GM12891 (cell line): ENCODE data around the gene TRIM37. TPM values are rescaled to one million over a fixed set of nuclear protein-coding genes. Genes with fewer than 3 reads are reported as not detected.

Experiments used
- DNase-seq: peaks from one replicate; pipeline ENCODE4 v3.0.0; 2011; ENCODE audit warnings: low spot score; ENCODE audit not compliant: insufficient read length
- FAIRE-seq: peaks from 2 replicates; lab custom pipeline; 2011; peaks lifted over from hg19 to GRCh38; lab: Jason Lieb, UNC
- PAX5 ChIP-seq: IDR thresholded peaks from 2 replicates; pipeline ENCODE4 v1.6.1; 2011; ENCODE audit warnings: low read length, moderate library complexity, mild to moderate bottlenecking; ENCODE audit not compliant: insufficient read depth, severe bottlenecking
- POLR2A ChIP-seq: IDR thresholded peaks from 2 replicates; pipeline ENCODE4 v1.6.1; 2011; ENCODE audit warnings: low read depth, low read length, control low read depth
- POLR2AphosphoS5 ChIP-seq: IDR thresholded peaks from 2 replicates; pipeline ENCODE4 v1.6.1; 2011; ENCODE audit warnings: low read depth, low read length, control low read depth
- POU2F2 ChIP-seq: IDR thresholded peaks from 2 replicates; pipeline ENCODE4 v1.6.1; 2011; ENCODE audit warnings: low read depth, mild to moderate bottlenecking, control low read depth, low read length, moderate library complexity
- SPI1 ChIP-seq: IDR thresholded peaks from 2 replicates; pipeline ENCODE4 v1.6.1; 2011; ENCODE audit warnings: low read depth, low read length, control low read depth
- TAF1 ChIP-seq: IDR thresholded peaks from 2 replicates; pipeline ENCODE4 v1.6.1; 2011; ENCODE audit warnings: low read depth, low read length, control low read depth
- polyA plus RNA-seq: library from polyadenylated mRNA; unstranded; fragments of >200 nt; gene quantifications from one replicate; pipeline ENCODE4 v1.2.1, GENCODE V29; 2012; ENCODE audit warnings: low read depth, missing spikeins, inconsistent platforms; ENCODE audit not compliant: missing spikeins

TRIM37 gene
- 7.6 TPM for polyA plus RNA-seq

GRCh38 chr17:59106463-59107305 lies at the start of gene TRIM37:
TRIM37 (minus strand) TSS chr17:59106880; CDS start chr17:59106461, 419 bp downstream.
- FAIRE-seq (peak; percentile 100), DNase-seq (peak; percentile 93)
- TF ChIP-seq PAX5 (peak; percentile 1), POLR2AphosphoS5 (peak; percentile 53), POU2F2 (peak; percentile 55; the same call in 1 of the 2 replicates), POLR2A (peak; percentile 66; the same call in 1 of the 2 replicates), TAF1 (peak; percentile 55; the same call in 1 of the 2 replicates), SPI1 (no peak)

DNA sequence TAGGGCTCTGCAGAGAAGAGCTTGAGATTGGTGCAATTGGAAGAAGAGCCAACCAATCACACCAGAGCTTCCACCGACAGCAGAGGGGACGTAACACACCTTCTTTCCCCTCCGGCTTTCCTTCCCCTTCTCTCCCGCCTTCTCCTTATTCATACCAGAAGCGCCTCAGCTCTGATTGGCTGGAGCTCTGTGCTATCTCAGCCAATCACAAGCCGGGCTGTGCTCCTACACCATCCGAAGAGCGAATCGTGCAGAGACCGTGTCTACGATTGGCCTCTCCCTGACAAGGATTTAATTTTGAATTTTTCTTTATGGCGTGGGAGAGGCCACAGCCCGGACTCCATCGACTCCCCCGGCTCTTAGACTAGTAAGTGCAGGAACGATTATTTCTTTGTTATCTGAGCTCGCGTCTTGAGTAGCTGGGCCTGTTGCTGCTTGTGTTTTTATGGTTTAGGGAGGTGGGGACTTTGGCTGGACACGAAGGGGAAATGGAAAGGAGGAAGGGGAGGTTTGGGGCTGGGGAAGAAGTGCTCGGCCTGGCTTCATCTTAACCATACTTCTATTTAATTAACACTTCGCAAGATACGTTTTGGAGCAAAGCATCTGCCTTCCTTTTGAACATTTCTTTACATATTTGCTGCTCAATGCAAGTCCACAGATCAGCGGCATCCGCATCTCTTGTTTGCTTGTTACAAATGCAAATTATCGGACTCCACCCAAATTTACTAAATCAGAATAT lies 48.9 kb upstream of the TRIM37 start, which contains the start of gene PRR11:
PRR11 (plus strand) TSS at position 308 of the 739 bp plus-strand sequence. CDS start 14,007 bp downstream, outside the sequence.
- DNase-seq (peak; percentile 53), FAIRE-seq (peak; percentile 5)
- peak; percentile 32; the same call in 1 of the 2 replicates for TF ChIP-seq TAF1
- no peak for TF ChIP-seq SPI1
- TF ChIP-seq POLR2AphosphoS5: no peak
- TF ChIP-seq PAX5: no peak

- DNase-seq (peak; percentile 50), FAIRE-seq (peak; percentile 99)
- TF ChIP-seq PAX5: no peak
- TF ChIP-seq POLR2A: no peak; the same call in 1 of the 2 replicates
- no peak for TF ChIP-seq SPI1
- no peak; the same call in 1 of the 2 replicates for TF ChIP-seq TAF1
- no peak; the same call in 1 of the 2 replicates for TF ChIP-seq POLR2AphosphoS5
- TF ChIP-seq POU2F2: no peak
Measured at GRCh38 chr17:59154721-59155438, 48.2 kb upstream of the TRIM37 start, which contains the start of gene SKA2. SKA2 (minus strand) TSS chr17:59155186; CDS start chr17:59155163, 23 bp downstream.

DNA sequence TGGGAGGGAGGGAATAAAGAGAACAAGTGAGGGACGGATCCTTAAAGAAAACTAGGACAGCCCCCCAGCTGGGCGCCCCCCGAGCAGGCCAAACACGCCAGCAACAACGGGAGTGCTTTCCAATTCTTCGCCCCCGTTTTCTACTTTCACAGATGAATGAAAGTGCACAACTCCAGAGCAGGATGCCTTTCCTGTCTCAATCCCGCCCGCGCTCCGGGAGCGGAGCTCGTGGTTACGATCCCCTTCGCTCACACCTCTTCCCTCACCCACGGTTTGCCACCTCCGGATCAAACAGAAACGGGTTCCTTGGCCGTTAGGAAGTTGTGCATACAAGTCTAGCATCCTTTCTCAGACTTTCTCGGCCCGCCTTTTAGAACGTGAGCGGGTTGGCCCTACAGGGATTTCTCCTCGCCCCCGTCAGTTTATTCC lies 47.6 kb upstream of the TRIM37 start:
- TF ChIP-seq POU2F2 (no peak), POLR2AphosphoS5 (no peak), PAX5 (no peak), POLR2A (peak; percentile 8), SPI1 (no peak), TAF1 (no peak)
- peak; percentile 23 for FAIRE-seq
- DNase-seq: no peak

- no peak for FAIRE-seq
- DNase-seq: no peak
- TF ChIP-seq PAX5: no peak
- TF ChIP-seq POLR2AphosphoS5: no peak
- no peak for TF ChIP-seq TAF1
- no peak for TF ChIP-seq POLR2A
- TF ChIP-seq SPI1: no peak
- no peak for TF ChIP-seq POU2F2
Measured at GRCh38 chr17:59152925-59153324, 46.2 kb upstream of the TRIM37 start.

GRCh38 chr17:59151591-59151990 lies 44.9 kb upstream of the TRIM37 start:
- TF ChIP-seq POLR2AphosphoS5 (no peak), POU2F2 (no peak), POLR2A (no peak), SPI1 (no peak), TAF1 (no peak), PAX5 (no peak)
- FAIRE-seq (no peak), DNase-seq (no peak)

DNA sequence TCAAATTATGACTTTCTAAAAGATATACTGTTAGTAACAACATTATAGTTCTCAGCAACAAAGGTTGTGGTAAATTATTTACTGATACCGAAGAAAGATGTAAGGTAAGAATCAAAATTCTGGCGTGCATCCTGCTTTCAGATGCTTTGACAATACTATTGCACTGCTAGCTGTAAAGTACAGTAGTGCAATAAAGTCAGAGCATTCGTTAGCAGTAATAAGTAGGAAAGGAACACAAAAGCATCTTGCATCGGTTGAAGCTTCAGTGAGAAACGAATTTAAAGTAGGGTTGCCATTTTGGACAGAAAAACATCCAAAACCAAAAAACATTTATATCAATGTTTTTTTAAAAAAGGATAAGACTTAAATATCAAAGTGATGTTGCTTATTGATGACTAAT lies 44.3 kb upstream of the TRIM37 start:
- DNase-seq: no peak
- FAIRE-seq: no peak
- TF ChIP-seq POLR2AphosphoS5 (no peak), TAF1 (no peak), PAX5 (no peak), POLR2A (no peak)

- DNase-seq (no peak), FAIRE-seq (no peak)
- no peak for TF ChIP-seq POU2F2
- TF ChIP-seq POLR2A: no peak
- TF ChIP-seq SPI1: no peak
- TF ChIP-seq PAX5: no peak
- no peak for TF ChIP-seq TAF1
- TF ChIP-seq POLR2AphosphoS5: no peak
Measured at GRCh38 chr17:59149841-59150511, 43.3 kb upstream of the TRIM37 start.
